H9 (cell line): Measurements from ENCODE around the gene ABLIM3. TPM values are rescaled to one million over a fixed set of nuclear protein-coding genes. Genes with fewer than 3 reads are reported as not detected.

ENCODE experiments used
- DNase-seq: peaks from one replicate; pipeline ENCODE4 v3.0.0-alpha.2; 2017
- H2AFZ ChIP-seq: one replicate; pipeline ENCODE4 v1.6.1; 2013; ENCODE audit warnings: mild to moderate bottlenecking, low read length, control low read depth, moderate library complexity
- H2AK5ac ChIP-seq: 2 replicates; pipeline ENCODE4 v1.6.1; 2013; ENCODE audit warnings: low read length, control low read depth, mixed read lengths; ENCODE audit not compliant: insufficient read length
- H2BK120ac ChIP-seq: one replicate; pipeline ENCODE4 v1.6.1; 2013; ENCODE audit warnings: low read depth, mild to moderate bottlenecking, low read length, control low read depth, inconsistent platforms; ENCODE audit not compliant: poor library complexity, severe bottlenecking
- H2BK12ac ChIP-seq: 2 replicates; pipeline ENCODE4 v1.6.1; 2013; ENCODE audit warnings: low read length, control low read depth, mixed read lengths, low read depth; ENCODE audit not compliant: insufficient read length
- H2BK15ac ChIP-seq: 2 replicates; pipeline ENCODE4 v1.6.1; 2013; ENCODE audit warnings: low read depth, low read length, control low read depth
- H2BK20ac ChIP-seq: one replicate; pipeline ENCODE4 v1.6.1; 2013; ENCODE audit warnings: low read depth, mild to moderate bottlenecking, low read length, control low read depth, inconsistent platforms; ENCODE audit not compliant: poor library complexity, severe bottlenecking
- H2BK5ac ChIP-seq: 2 replicates; pipeline ENCODE4 v1.6.1; 2013; ENCODE audit warnings: low read length, control low read depth, mixed read lengths; ENCODE audit not compliant: insufficient read length
- H3K14ac ChIP-seq: 2 replicates; pipeline ENCODE4 v1.6.1; 2013; ENCODE audit warnings: low read length, control low read depth; ENCODE audit not compliant: insufficient read depth
- H3K18ac ChIP-seq: 2 replicates; pipeline ENCODE4 v1.6.1; 2013; ENCODE audit warnings: low read depth, mild to moderate bottlenecking, mixed read lengths, low read length, control low read depth; ENCODE audit not compliant: insufficient read length
- H3K23ac ChIP-seq: 2 replicates; pipeline ENCODE4 v1.6.1; 2013; ENCODE audit warnings: low read length, control low read depth, mixed read lengths, low read depth; ENCODE audit not compliant: insufficient read length
- H3K23me2 ChIP-seq: 2 replicates; pipeline ENCODE4 v1.6.1; 2013; ENCODE audit warnings: low read depth, mild to moderate bottlenecking, mixed read lengths, low read length, control low read depth; ENCODE audit not compliant: insufficient read length, poor library complexity, severe bottlenecking
- H3K27ac ChIP-seq: 2 replicates; pipeline ENCODE4 v1.5.1; 2013; ENCODE audit warnings: low read length, control low read depth, mixed read lengths, low read depth; ENCODE audit not compliant: insufficient read length
- H3K27me3 ChIP-seq: 2 replicates; pipeline ENCODE4 v1.6.1; 2013; ENCODE audit warnings: low read length, control low read depth, inconsistent platforms; ENCODE audit not compliant: insufficient read depth
- H3K4ac ChIP-seq: 2 replicates; pipeline ENCODE4 v1.6.1; 2013; ENCODE audit warnings: low read depth, mild to moderate bottlenecking, control low read depth, inconsistent platforms, low read length, moderate library complexity
- H3K4me1 ChIP-seq: 2 replicates; pipeline ENCODE4 v1.6.1; 2013; ENCODE audit warnings: low read length, control low read depth, inconsistent platforms; ENCODE audit not compliant: insufficient read depth
- H3K4me2 ChIP-seq: 2 replicates; pipeline ENCODE4 v1.6.1; 2013; ENCODE audit warnings: low read length, control low read depth, mixed read lengths; ENCODE audit not compliant: insufficient read length, insufficient read depth
- H3K56ac ChIP-seq: 2 replicates; pipeline ENCODE4 v1.6.1; 2013; ENCODE audit warnings: low read depth, mild to moderate bottlenecking, mixed read lengths, low read length, control low read depth; ENCODE audit not compliant: insufficient read length
- H3K79me1 ChIP-seq: 2 replicates; pipeline ENCODE4 v1.6.1; 2013; ENCODE audit warnings: low read depth, mild to moderate bottlenecking, moderate library complexity, low read length, control low read depth, inconsistent platforms; ENCODE audit not compliant: insufficient read depth, poor library complexity, severe bottlenecking
- H3K79me2 ChIP-seq: 2 replicates; pipeline ENCODE4 v1.6.1; 2013; ENCODE audit warnings: low read length, control low read depth, inconsistent platforms; ENCODE audit not compliant: insufficient read depth
- H3K9ac ChIP-seq: 2 replicates; pipeline ENCODE4 v1.6.1; 2013; ENCODE audit warnings: low read length, control low read depth, mixed read lengths; ENCODE audit not compliant: insufficient read length; ENCODE audit errors: extremely low read depth
- H3K9me3 ChIP-seq: one replicate; pipeline ENCODE4 v1.6.1; 2013; ENCODE audit warnings: low read depth, low read length, inconsistent platforms; ENCODE audit not compliant: control insufficient read depth
- H3T11ph ChIP-seq: one replicate; pipeline ENCODE4 v1.6.1; 2013; ENCODE audit warnings: mild to moderate bottlenecking, low read length, control low read depth, inconsistent platforms
- H4K20me1 ChIP-seq: one replicate; pipeline ENCODE4 v1.6.1; 2013; ENCODE audit not compliant: control insufficient read depth, insufficient read length, insufficient read depth
- H4K5ac ChIP-seq: 2 replicates; pipeline ENCODE4 v1.6.1; 2013; ENCODE audit warnings: low read depth, mild to moderate bottlenecking, mixed read lengths, low read length, control low read depth; ENCODE audit not compliant: insufficient read length
- H4K8ac ChIP-seq: replicated peaks from 2 replicates; pipeline ENCODE4 v1.6.1; 2013; ENCODE audit warnings: low read length, control low read depth, mixed read lengths, low read depth; ENCODE audit not compliant: insufficient read length
- H4K91ac ChIP-seq: 2 replicates; pipeline ENCODE4 v1.6.1; 2013; ENCODE audit warnings: low read depth, mild to moderate bottlenecking, moderate library complexity, mixed read lengths, low read length, control low read depth; ENCODE audit not compliant: insufficient read length
- H3K27ac Mint-ChIP-seq, 3 experiments: 2 replicates in 2 of 3; 3 replicates in 1 of 3; pipeline ENCODE4 v1.8.0; 2020 to 2021; ENCODE audit warnings: mixed read lengths in 3 of 3, mild to moderate bottlenecking in 1 of 3, moderate library complexity in 1 of 3
- H3K27me3 Mint-ChIP-seq: 2 replicates; pipeline ENCODE4 v1.8.0; 2021; ENCODE audit warnings: low read depth, mild to moderate bottlenecking, moderate library complexity, mixed read lengths
- H3K36me3 Mint-ChIP-seq, 3 experiments: 2 replicates in 2 of 3; 3 replicates in 1 of 3; pipeline ENCODE4 v1.8.0; 2020 to 2021; ENCODE audit warnings: low read depth in 3 of 3, mixed read lengths in 3 of 3; ENCODE audit not compliant: insufficient read depth in 1 of 3
- H3K4me1 Mint-ChIP-seq, 2 experiments: 2 replicates each; pipeline ENCODE4 v1.8.0; 2020; ENCODE audit warnings: mixed read lengths in 2 of 2
- H3K4me3 Mint-ChIP-seq, 2 experiments: 2 replicates in 1 of 2; 3 replicates in 1 of 2; pipeline ENCODE4 v1.8.0; 2020 to 2021; ENCODE audit warnings: mild to moderate bottlenecking in 2 of 2, mixed read lengths in 2 of 2, moderate library complexity in 1 of 2
- H3K9me3 Mint-ChIP-seq, 2 experiments: 2 replicates in 1 of 2; 3 replicates in 1 of 2; pipeline ENCODE4 v1.8.0; 2020; ENCODE audit warnings: mild to moderate bottlenecking in 2 of 2, mixed read lengths in 2 of 2, moderate library complexity in 1 of 2
- CTCF ChIP-seq: fragments of 200-600 bp; sonication (generic); conservative IDR thresholded peaks from 3 replicates; pipeline ENCODE4 v1.8.0; 2021; ENCODE audit warnings: antibody characterized with exemption, mild to moderate bottlenecking
- WGBS: extraction: QIAGEN DNeasy Blood & Tissue Kit; methylation state at CpG from one replicate; pipeline ENCODE4 v1.1.7; 2013; ENCODE audit warnings: missing lambda C conversion rate, low lambda C conversion rate, mixed read lengths; ENCODE audit not compliant: insufficient read length; ENCODE audit errors: extremely low coverage; 5-methylcytosine and 5-hydroxymethylcytosine counted together
- total RNA-seq: library from RNA; stranded (reverse); gene quantifications from 2 replicates; pipeline ENCODE4 v1.2.1, GENCODE V29; 2021

ABLIM3 gene
- total RNA-seq, 1 experiment from 2014 or later: 0.20 TPM

GRCh38 chr5:149125386-149125891, 15.9 kb upstream of the ABLIM3 start:
- H3K9me3 ChIP-seq: no peaks in the 10 kb centered on the region
- no peak overlapping the region for H4K8ac ChIP-seq
- peaks cover 2 to 5% of the 10 kb centered on the region in 2 experiments; a peak in 1 of 5 replicates for H3K9me3 Mint-ChIP-seq
- H3K56ac ChIP-seq: no peak overlapping the region
- no peak overlapping the region for H2BK5ac ChIP-seq
- H3K27ac ChIP-seq: no peak overlapping the region
- H3K9ac ChIP-seq: no peak overlapping the region
- no CpG with 5 or more reads among the region's 12 CpGs for WGBS
- H3K4ac ChIP-seq: no peak overlapping the region
- no peaks in the 10 kb centered on the region for H3K79me1 ChIP-seq
- no peak overlapping the region for H3K14ac ChIP-seq
- no peaks in the 10 kb centered on the region for H3K79me2 ChIP-seq
- no peak overlapping the region for H2BK12ac ChIP-seq
- H4K5ac ChIP-seq: no peak overlapping the region
- no peak overlapping the region for H2BK120ac ChIP-seq
- H2BK20ac ChIP-seq: no peak overlapping the region
- peaks cover 14 to 16% of the 10 kb centered on the region in 2 experiments for H3K4me1 Mint-ChIP-seq
- H2AFZ ChIP-seq: peak overlapping the region; percentile 87
- 0 out of 2 replicates have a peak, but pooled peaks cover 2% of the 10 kb centered on the region for H3K4me1 ChIP-seq
- H3K18ac ChIP-seq: no peak overlapping the region
- H2BK15ac ChIP-seq: no peak overlapping the region
- H3K23ac ChIP-seq: no peak overlapping the region
- peaks cover 0 to 7% (median 0%) of the 10 kb centered on the region in 3 experiments; a peak in 1 of 7 replicates for H3K36me3 Mint-ChIP-seq
- no peak overlapping the region for H2AK5ac ChIP-seq
- no peaks in the 10 kb centered on the region for H3K27me3 ChIP-seq
- peak; percentile 63 for TF ChIP-seq CTCF
- peak; percentile 87 for DNase-seq
- peak overlapping the region in 1 of 2 experiments; percentile 45; a peak in 2 of 5 replicates for H3K4me3 Mint-ChIP-seq
- H3K23me2 ChIP-seq: no peaks in the 10 kb centered on the region
- peaks cover 32% of the 10 kb centered on the region for H3K27me3 Mint-ChIP-seq
- H3K4me2 ChIP-seq: peak overlapping the region; percentile 45
- no peak overlapping the region for H4K91ac ChIP-seq
- no peak overlapping the region for H3K27ac Mint-ChIP-seq
- no peaks in the 10 kb centered on the region for H4K20me1 ChIP-seq
- H3T11ph ChIP-seq: no peak overlapping the region
